ENCODE results near the gene SUPT6H.

The SUPT6H gene

DNA sequence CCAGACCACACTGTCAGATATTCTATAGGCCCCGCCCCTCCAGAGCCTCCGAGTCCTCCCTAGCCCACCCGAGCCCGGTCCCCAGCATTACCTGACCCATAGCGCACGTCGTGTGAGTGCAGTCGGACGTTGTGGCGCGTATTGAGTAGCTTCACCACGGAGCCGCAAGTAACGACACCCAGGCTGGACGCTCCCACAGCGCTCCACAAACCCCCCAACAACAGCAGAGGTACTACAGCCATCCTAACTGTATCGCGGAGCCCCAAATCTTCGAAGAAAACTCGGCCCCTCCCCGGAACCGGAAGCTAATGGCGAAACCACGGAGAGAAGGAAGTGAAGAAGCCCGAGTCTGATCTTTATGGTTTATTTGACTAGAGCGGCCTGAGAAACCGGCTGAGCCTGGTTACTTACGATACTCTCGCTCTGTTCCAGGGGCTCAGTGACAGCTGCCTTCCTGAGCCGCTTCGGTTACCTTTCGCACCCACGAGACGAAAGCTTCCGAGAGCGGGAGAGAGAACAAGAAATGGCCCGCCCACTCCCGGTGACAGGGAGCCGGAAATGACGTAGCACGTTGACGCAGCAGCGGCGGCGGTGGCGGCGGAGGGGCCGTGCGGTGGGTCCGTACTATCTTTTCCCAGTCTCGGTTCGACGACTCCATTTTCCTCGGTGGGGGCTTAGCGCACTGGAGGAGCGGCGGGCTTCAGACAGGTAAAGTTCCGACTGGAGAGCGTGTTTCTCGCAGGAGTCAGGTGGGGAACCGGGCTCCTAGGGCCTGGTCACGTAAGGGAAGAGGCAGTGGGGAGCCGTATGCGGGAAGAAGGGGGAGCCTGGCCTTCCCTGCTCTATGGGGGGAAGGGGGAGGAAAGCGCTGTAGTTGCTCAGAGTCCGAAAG lies at the start of gene SUPT6H, which contains the start of gene SDF2:
SUPT6H (plus strand) TSS at position 571 of the 892 bp plus-strand sequence. CDS start 11,197 bp downstream, outside the sequence.
SDF2 (minus strand) TSS at position 272 of the 892 bp plus-strand sequence; CDS start at position 242, 30 bp downstream.
- peak; percentile 89 to 90 for DNase-seq (ENCODE audit: low read depth in 2 of 2)

GRCh38 chr17:28612531-28612930 lies 49.5 kb upstream of the SUPT6H start:
- DNase-seq (ENCODE audit: low read depth in 2 of 2), result no peak

DNA sequence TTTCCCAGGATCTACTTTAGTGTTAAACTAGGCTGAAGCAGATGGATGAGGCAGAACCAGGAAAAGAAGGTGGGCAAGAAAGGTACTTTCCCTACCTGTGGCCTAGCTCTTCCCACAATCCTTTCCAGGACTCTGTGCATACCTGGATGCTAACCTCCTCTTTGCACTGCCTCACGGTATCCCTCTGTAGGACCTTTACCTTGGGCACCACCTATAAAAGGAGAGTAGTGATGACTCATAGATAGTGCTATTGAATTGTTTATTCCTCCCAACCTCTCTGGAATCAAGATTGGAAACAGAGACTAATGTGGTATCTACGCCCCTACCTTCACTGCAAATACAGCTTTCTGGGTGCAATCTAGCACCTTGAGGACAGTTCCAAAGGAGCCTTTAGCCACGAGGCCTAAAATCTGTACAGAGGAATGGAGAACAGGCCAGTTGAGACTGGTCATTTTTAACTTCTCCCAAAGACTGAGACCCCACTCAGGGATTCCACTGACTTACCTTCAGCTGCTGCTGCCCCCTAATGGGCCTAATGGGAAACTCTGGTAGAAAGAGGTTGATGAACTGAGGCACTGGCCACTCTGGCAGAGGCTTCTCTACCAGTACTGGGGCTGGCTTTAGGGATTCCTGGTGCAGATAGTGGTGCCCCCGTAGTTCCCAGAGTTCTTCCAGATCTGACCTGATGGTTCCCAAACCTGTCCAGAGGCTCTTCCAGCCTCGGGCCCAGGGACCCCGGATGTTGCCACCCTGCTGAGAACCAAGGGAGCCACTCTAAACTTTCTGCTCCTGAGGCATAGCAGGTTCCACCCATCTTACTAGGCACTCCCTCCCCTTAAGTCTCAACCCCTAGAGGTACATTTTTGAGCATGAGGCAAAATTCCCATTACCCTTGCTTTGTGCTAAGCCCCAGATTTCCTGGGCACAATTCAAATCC lies 48.8 kb upstream of the SUPT6H start:
- DNase-seq (ENCODE audit: low read depth in 2 of 2), result peak in 1 of 2 donors; percentile 10

DNA sequence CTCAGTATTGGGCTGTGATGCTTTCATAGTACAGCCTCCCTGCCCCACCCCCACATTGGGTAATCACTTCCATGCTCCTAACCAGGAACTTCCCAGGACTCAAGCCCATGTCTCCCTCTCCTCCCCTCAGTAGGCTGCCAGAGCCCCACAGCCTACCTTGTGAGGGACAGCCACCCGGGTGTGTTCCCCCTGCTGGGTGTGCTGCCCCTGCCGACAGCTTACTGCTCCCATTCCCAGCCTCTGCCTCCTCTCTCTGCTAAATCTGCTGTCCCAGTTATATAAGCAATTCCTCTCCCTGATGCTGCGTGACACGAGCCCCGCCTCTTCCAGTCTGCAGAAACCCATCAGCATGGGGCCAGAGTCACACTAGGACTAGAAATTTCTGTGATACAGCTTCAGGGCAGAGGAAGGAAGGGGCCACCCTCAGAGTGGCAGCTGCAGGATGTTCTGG lies 48.0 kb upstream of the SUPT6H start, which contains the start of gene RSKR:
RSKR (minus strand) TSS at position 255 of the 451 bp plus-strand sequence; CDS start at position 231, 24 bp downstream.
- no peak for DNase-seq (ENCODE audit: low read depth in 2 of 2)

- DNase-seq (ENCODE audit: low read depth in 2 of 2), result no peak
Observed at GRCh38 chr17:28615260-28615940, 46.6 kb upstream of the SUPT6H start.

DNA sequence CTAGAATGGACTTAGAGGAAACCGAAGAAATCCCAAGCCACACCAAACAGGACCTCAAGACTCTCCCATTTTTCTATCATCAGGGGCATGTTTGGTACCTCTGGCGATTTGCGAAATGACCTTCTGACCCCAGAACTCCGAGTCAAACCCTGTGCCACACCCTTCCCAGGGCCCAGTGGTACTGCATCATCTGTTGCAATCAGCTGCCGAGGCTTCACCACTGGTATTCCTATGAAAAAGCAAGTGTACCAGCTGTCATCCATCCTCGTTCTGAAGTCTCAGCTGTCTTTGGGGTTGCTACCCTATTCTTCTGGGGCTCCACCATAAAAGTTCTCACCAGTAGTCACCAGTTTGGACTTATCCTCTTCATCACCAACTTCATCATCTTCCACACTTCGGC lies 45.7 kb upstream of the SUPT6H start:
- no peak for DNase-seq (ENCODE audit: low read depth in 2 of 2)

DNA sequence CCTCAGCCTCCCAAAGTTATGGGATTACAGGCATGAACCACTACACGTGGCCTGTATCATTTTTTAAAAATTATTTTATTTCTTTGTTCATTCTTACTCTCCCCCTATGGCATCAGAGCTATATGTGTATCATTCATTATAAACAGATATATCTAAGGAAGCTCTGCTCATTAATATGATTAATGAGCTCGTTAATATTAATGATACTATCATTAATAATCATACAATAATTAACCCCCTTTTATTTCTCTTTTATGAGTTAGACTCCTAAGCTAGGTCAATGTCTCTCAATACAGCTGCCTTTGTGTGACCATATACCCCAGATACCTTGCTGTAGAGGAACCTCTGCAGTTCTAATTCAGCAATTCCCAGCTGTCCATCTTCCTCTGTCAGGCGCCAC lies 43.5 kb upstream of the SUPT6H start:
- no peak for DNase-seq (ENCODE audit: low read depth in 2 of 2)

DNA sequence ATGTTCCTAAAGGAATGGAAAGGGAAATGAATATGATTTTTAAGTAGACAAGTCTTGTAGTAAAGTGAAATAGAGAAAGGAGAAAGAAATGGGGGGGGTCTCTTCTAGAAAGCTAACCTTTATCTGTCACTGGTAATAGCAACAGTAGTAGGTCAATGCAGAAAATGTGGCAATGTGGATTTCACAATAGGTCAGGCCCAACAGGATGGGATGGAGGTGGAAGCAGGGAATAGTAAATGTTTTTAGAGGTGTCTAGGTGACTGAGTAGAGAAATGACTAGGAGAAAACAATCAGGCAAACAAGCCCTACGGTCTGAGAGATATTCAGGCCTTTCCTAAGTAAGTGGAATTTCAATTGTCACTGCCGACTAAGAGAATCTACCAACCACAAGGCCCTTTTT lies 42.0 kb upstream of the SUPT6H start:
- no peak for DNase-seq (ENCODE audit: low read depth in 2 of 2)

- DNase-seq (ENCODE audit: low read depth in 2 of 2), result no peak
Observed at GRCh38 chr17:28622186-28622585, 39.8 kb upstream of the SUPT6H start.

- no peak for DNase-seq (ENCODE audit: low read depth in 2 of 2)
Observed at GRCh38 chr17:28623696-28624095, 38.3 kb upstream of the SUPT6H start.

- DNase-seq (ENCODE audit: low read depth in 2 of 2), result no peak
Observed at GRCh38 chr17:28624148-28624547, 37.9 kb upstream of the SUPT6H start.

DNA sequence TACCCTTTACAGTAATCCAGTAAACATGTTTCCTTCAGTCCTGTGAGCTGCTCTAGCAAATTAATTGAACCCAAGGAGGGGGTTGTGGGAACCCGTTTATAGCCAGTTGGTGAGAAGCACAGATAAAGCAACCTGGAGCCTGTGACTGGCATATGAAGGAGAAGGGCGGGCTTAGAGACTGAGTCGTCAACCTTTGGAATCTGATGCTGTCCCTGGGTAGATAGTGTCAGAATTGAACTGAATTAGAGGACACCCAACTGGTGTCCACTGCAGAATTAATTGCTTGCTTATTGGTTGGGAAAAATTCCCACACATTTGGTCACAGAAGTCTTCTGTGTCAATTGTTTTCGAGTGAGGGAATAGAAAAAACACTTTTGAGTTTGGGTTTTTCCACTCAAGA lies 35.2 kb upstream of the SUPT6H start:
- DNase-seq (ENCODE audit: low read depth in 2 of 2), result no peak

- DNase-seq (ENCODE audit: low read depth in 2 of 2), result no peak
Observed at GRCh38 chr17:28634206-28634865, 27.7 kb upstream of the SUPT6H start.

- no peak for DNase-seq (ENCODE audit: low read depth in 2 of 2)
Observed at GRCh38 chr17:28635506-28635905, 26.5 kb upstream of the SUPT6H start.

DNA sequence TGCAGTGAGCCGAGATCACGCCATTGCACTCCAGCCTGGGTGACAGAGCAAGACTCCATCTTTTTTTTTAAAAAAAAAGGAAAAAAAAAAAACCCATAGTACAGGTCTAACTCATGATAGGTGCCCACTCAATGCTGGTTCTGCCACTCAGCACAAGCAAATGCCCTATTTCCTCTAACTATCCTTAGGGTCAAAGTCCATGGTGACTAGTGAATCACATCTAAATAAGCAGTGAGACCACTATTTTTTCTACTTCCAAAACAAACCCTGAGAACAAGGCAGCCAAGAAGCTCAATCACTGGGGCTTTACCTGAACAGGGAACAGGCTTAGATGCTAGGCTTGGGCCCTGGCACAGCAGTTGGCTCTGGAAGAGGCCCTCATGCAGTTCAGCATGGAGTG lies 20.4 kb upstream of the SUPT6H start:
- no peak for DNase-seq (ENCODE audit: low read depth in 2 of 2)

DNA sequence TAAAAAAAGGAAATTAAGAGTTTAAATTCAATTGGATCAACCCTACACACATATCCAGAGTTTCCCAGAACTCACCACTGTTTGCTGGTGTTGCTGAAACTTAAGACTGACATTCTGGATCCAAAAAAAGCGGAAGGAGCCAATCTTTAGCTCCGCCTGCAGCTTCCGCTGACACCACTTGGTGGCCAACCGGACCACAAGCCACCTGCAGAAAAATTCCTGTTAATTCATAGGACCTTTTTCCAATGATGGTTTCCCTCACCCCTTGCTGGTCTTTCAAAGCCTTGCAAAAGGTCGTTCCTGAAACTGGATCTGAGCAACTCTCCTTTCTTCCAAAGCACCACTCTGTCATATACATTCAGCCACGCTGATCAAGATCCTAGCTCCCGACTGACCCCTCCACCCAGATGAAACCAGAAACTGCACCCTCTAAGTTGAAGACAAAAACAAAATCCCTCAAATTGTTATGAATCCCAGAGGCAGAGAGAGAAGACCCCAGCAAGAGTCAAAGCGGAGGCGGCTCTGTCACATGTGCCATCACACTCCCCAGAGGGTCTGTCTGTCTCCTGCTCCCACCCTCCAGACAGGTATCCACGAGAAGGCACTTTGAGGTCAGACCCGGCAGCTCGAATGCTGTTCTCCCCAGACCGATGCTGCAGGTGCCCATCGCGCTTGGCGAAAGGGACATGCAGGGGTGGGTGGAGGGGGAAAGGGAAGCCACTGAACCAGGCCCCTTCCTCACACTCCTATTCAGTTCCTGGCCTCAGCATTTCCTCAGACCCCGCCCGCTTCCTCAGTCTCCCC lies 17.8 kb upstream of the SUPT6H start:
- DNase-seq (ENCODE audit: low read depth in 2 of 2), result no peak

DNA sequence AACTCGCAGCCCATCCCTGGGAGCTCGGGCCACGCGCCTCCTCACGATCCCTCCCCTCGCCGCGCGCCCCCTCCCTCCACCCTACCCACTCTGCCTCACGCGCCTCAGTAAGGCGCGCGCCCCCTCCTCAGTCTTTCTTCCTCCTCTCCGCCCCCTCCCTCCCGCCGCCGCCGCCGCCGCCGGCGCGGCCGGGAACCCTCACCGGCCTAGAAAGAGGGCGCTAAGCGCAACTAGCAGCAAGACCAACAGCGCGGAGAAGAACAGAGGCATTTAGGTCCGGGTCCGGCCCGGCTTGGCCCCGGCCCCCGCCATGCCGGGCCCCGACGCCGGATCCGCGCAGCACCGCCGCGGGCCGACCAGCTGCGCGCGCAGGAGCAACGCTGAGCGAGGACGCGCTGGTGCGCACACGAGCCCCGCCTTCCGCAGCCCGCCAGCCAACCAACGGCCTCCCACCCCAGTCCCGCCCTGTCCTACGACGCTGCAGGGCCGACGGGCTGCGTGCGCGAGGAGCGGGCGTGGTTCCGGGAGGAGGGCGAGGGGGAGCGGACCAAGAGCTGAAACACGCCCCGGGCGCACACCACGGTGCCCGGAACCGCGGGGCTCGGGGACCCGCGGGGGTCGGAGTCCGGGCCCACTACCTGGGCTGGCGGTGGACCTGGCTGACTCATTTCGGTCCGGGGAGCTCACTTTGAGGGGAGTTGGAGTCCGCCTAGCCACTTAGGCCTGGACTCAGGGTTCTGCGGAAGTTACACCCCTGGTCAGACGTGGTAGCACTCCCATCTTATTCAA lies 17.0 kb upstream of the SUPT6H start, which contains the start of gene BLTP2:
BLTP2 (minus strand) TSS at position 372 of the 789 bp plus-strand sequence; CDS start at position 270, 102 bp downstream.
- DNase-seq (ENCODE audit: low read depth in 2 of 2), result peak; percentile 87 to 94

GRCh38 chr17:28645576-28645939 lies 16.4 kb upstream of the SUPT6H start:
- DNase-seq (ENCODE audit: low read depth in 2 of 2), result no peak
